WTC11 (cell line): ENCODE data around the gene TSR3.

Experiments
- CTCF ChIP-seq: fragments of 200-600 bp; IDR thresholded peaks from 2 replicates; pipeline ENCODE4 v1.8.0; 2022; ENCODE audit warnings: antibody characterized with exemption
- ELF4 ChIP-seq: sonication (generic); formaldehyde crosslinking; IDR thresholded peaks from 2 replicates; pipeline ENCODE4 v1.8.1; 2022; ENCODE audit warnings: low read depth, mild to moderate bottlenecking, moderate library complexity, missing genetic modification reagents
- FOXJ3 ChIP-seq: sonication (generic); formaldehyde crosslinking; IDR thresholded peaks from 2 replicates; pipeline ENCODE4 v1.9.0; 2021; ENCODE audit warnings: missing genetic modification reagents, mild to moderate bottlenecking, borderline replicate concordance
- JUN ChIP-seq: sonication (generic); formaldehyde crosslinking; IDR thresholded peaks from 2 replicates; pipeline ENCODE4 v1.8.0; 2023; ENCODE audit warnings: mild to moderate bottlenecking, missing genetic modification reagents
- PRDM15 ChIP-seq: sonication (generic); formaldehyde crosslinking; IDR thresholded peaks from 2 replicates; pipeline ENCODE4 v1.8.0; 2022; ENCODE audit warnings: missing genetic modification reagents
- ZNF219 ChIP-seq: sonication (generic); formaldehyde crosslinking; IDR thresholded peaks from 2 replicates; pipeline ENCODE4 v1.8.0; 2023; ENCODE audit warnings: missing genetic modification reagents, mild to moderate bottlenecking, borderline replicate concordance
- ZNF423 ChIP-seq: fragments of 250-450 bp; sonication (Bioruptor Pico); IDR thresholded peaks from 2 replicates; pipeline ENCODE4 v2.1.2; 2022; ENCODE audit warnings: mild to moderate bottlenecking, moderate library complexity

- TF ChIP-seq CTCF (no peak), PRDM15 (no peak), ELF4 (CRISPR knock-in tag) (no peak), JUN (CRISPR knock-in tag) (no peak), ZNF219 (CRISPR knock-in tag) (no peak), FOXJ3 (CRISPR knock-in tag) (no peak), ZNF423 (no peak)
Measured at GRCh38 chr16:1393613-1394176, 42.0 kb upstream of the TSR3 start.
